GM19372 (cell line): ENCODE measurements around the gene CHMP3.
"Not testable (repeated sequence)": the region's sequence is repeated elsewhere in the genome, so short reads cannot be mapped to it uniquely, and the experiment has no call there.

Experiments
- ATAC-seq: cut with Tn5 transposase; IDR thresholded peaks from one replicate; pipeline ENCODE4 v1.9.1; 2021; ENCODE audit warnings: mild to moderate bottlenecking, low read depth, moderate library complexity; ENCODE audit not compliant: unreplicated experiment

The CHMP3 gene

DNA sequence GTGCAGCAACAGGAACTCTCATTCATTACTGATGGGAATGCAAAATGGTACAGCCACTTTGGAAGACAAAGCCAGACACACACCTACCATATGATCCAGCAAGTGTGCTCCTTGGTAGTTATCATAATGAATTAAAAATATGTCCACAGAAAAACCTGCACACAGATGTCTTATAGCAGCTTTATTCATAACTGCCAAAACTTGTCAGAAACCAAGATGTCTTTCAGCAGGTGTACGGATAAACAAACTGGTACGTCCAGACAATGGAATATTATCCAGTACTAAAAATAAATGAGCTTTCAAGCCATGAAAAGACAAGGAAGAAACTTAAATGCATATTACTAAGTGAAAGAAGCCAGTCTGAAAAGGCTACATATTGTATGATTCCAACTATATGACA lies 50.4 kb downstream of the CHMP3 start:
- no peak for ATAC-seq

DNA sequence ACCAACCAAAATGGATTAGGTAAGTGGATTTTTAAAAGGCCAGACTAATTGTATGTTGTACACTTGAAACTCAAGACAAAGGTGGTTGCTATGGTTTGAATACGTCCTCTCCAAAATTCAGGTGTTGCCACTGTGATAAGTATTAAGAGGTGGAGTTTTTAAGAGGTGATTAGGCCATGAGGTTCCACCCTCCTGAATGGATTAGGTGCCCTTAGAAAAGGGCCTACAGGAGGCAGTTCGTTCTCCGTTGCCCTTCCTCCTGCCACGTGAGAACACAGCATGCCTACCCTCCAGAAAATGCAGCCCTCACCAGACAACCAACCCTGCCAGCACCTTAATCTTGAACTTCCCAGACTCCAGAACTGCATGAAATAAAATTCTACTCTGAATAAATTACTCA lies 51.2 kb downstream of the CHMP3 start:
- no peak for ATAC-seq

DNA sequence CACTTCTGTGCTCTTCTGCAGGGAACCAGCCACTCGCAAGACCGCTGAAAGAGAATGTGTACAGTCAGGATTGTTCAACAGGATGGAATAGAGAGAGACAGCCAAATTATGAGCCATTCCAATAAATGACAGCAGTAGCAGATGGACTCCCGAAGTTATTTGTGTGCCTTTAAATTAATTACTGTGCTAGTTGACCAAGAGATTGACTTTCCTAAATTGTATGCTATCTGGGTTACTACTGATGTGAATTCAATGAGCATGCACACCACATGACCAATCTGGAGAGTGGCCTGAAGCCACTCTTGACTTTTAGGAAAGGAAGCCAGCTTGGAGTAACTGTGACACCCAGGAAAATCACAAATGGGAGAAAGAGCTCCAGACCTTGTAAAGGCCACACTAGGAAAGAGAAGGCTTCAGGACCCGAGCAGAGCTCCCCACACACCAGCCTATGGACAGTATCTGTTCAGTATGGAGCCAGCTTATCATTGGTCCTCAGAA lies 52.8 kb downstream of the CHMP3 start:
- no peak for ATAC-seq

DNA sequence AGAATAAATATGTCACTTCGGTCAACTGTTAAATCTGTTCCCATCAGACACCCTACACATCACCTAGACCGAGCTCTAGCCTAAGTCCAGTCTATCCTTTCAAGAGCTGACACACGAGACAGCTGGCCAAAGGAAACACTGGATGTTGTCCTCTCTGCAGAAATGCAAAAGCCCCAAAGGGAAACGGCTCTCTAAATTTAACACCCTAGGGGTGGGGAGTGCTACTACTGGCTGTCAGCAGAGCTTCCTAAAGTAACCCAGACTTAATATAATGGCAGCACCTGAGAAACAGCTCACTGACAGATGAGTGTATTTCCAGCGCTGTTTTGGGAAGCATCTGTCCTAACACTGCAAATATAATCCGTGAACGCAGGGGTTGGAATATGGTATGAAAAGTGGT lies 55.6 kb downstream of the CHMP3 start:
- ATAC-seq = no peak

DNA sequence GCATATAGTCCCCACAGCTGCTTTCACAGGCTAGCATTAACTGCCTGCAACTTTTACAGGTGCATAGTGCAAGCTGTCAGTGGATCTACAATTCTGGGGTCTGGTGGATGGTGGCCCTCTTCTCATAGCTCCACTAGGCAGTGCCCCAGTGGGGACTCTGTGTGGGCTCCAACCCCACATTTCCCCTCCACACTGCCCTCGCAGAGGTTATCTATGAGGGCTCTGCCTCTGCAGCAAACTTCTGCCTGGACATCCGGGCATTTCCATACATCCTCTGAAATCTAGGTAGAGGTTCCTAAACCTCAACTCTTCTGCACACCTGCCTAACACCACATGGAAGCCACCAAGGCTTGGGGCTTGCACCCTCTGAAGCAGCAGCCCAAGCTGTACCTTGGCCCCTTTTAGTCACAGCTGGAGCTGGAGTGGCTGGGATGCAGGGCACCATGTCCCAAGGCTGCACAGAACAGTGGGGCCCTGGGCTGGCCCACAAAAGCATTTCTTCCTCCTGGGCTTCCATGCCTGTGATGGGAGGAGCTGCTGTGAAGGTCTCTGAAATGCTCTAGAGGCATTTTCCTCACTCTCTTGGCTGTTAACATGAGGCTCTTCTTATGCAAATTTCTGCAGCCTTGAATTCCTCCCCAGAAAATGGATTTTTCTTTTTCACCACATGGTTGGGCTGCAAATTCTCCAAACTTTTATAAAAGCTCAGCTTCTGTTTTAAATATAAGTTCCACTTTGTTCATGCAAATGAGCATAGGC lies 62.7 kb downstream of the CHMP3 start:
- no peak for ATAC-seq

DNA sequence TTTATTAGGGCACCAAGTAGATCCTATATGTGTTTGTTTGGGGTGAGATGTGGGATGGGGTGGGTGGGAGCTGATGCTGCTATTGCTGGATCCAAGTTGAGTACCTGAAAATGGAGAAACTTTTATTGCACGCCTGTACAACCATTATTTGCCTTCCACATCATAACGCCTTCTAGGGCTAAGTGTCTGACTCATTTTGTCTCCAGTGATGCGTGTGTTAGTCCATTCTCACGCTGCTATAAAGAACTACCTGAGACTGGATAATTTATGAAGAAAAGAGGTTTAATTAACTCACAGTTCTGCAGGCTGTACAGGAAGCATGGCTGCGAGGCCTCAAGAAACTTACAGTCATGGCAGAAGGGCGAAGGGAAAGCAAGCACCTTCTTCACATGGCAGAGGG lies 63.9 kb downstream of the CHMP3 start:
- no peak for ATAC-seq

DNA sequence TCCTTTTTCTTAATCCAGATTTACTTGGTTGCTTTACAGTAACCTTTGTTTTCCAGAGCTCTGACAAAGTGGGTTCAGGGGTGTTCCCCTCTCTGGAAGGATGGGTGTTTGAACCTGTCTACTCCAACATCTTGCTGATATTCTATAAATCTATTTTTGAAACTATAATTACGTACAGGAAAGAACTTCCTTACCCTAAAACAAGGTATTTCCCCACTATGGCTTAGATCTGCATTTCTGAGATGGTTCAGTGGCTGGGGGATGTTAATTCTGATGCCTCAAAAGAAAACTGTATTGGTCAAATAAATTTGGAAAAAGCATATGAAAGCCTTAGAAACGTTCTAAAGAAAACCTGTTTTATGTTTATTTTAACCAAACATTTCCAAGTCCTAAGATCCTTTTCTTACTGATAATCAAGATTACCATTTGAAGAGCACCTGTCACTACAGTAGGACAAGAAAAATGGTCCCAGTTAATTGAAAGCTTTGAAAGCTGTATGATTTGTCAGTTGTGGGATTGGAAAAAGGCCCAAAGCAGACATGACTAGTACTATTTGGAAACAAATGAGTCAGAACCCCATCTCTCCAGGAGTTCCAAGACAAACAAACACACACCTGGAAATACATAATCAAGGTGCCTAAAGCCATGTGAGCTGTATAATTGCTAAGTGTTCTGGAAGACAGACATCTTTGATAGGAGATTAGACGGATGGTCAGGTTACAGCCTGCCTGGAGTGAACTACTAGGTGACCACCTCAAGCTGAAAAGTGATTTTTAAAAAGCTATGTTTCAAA lies 64.6 kb downstream of the CHMP3 start:
- no peak for ATAC-seq

DNA sequence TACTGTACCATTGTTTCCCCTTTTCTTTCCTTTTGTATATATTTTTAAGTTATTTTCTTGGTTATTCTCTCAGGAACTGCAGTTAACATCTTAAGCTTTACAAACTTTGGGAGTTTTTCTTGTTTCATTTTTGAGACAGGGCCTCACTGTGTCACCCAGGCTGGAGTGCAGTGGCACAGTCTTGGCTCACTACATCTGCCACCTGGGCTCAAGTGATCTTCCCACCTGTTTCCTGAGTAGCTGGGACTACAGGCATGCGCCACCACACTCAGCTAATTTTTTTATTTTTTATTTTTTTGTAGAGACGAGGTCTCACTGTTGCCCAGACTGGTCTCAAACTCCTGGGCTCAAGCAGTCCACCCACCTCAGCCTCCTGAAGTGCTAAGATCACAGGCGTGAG lies 66.9 kb downstream of the CHMP3 start:
- not testable (repeated sequence) for ATAC-seq

DNA sequence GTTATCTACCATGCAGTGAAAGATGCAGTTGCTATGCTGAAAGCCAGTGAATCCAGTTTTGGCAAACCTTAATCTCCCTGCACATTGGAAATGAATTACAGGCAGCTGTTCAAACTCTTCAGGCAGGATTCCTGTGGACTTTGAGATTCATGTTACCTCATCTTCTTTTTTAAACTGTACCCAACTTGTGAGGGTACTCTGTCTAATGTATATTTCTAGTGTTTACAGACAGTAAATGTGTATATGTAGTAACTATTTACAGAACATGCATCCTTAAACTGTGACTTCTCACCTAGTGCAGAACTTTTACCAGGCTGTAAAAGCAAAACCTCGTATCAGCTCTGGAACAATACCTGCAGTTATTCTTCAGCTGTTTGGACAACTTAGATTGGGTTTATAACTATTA lies 71.2 kb downstream of the CHMP3 start:
- ATAC-seq = no peak

DNA sequence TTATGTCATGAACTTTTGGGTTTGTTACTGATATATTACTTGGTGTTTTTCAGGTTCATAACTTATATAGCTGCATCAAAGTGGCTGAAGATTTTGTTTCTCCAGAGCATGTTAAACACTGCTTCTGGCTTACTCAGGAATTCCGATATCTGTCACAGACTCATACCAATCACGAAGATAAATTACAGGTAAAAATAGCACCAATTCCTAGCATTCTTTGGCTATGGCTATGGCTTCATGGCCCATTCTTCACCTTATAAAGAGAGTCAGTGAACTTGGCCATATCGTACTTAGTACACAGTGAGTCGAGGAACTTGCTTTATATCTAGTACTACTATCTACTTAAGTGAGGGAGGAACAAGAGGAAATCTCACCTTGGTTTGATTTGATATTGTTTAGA lies 72.2 kb downstream of the CHMP3 start:
- no peak for ATAC-seq

DNA sequence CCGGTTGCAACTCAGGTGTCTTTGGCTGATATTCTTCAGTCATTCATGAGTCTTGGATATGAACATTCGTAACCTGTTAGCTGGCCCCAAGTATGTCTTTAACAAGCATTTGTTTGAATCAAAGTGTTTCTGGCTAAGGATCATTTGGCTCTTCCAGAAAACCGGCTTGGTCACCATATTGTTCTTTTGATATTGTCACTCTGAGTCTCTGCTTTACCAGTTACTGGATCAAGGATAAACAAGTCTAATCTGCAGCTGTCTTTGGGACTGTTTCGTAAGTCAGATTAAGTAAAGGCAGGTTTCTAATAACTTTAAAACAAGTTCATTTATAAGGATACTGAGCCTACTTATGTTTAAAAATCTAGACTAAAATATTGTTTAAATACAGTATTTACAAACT lies 73.0 kb downstream of the CHMP3 start:
- no peak for ATAC-seq

DNA sequence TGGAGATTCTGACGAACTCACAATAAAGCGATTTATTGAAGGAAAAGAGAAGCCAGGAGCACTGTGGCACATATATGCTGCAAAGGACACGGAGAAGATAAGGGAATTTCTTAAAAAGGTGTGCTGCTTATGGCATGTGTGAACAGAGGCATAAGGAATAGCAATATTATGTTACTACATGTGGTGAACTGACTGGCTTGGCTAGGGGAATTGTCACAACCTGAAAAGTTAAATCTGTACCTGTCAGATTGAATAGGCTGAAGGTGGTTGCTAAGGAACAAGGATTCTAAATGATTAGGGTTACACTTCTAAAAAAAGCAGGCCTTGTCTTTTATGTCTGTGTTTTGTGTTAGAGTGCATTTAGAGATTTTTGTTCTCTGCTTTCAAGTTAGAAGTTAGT lies 73.7 kb downstream of the CHMP3 start:
- ATAC-seq = no peak

DNA sequence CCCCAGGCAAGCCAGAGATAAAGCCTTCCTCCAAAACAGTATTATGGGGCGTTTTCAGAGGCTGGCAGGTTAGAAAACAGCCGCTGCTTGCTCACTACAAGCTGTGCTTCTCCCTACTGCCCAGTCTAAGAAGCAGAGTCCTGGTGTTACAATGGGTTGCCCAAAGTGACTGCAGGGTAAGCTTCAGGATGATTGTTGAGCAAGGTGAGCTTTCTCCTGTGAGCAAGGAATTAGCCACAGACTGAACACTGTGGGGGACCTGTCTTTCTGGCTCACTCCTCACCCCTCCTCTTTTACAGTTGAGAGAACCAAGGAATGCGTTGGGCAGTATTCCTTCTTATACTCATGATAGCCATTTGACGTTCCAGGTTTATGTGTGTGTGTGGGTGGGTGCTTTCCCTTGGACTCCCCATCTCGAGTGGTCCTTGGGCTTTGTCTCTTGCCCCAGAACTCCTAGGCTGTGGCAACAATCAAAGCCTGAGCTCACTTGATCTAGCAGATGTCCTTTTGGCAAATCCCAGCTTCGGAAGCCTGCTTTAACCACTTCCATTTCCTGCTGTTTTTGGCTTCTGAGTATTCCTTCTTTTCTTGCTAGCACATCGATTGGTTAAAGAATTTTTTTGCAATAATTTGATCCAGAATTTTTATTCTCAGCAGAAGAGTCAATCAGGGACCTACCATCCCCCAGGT lies 74.5 kb downstream of the CHMP3 start:
- ATAC-seq = no peak

DNA sequence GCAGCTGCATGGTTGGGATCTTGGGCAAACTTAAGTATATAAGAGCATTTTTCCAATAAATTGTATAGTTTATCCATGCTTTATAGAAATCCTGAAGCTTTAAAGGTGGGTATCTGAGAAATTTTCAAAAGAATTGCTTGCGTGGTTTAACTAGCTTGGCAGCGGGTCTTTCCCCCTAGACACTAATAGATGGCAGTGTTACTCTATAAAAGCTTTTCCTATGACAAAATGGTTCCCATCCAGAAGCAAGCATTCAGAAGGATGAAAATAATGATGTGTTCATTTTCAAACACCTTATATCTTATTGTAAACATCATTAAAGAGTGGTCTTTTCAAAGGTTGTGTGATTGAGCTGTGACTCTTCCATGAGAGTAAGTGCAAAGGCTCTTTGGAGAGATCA lies 76.2 kb downstream of the CHMP3 start:
- ATAC-seq = no peak

DNA sequence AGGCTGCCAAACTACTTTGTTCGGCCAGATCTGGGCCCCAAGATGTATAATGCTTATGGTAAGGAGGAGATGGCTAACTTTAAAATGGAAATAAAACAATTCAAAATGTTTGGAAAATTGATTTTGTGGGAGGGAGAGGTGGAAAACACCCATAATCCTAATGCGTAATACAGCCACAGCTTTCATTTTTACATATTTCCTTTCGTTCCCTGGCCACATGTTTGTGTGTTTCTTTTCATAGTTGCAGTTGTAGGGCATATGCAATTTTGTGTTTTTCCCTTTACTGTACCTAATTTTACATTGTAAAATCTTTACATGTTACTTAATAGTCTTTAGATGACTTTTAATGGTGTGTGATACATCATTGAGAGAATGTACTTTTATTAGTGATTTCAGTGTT lies 77.4 kb downstream of the CHMP3 start:
- ATAC-seq = no peak

DNA sequence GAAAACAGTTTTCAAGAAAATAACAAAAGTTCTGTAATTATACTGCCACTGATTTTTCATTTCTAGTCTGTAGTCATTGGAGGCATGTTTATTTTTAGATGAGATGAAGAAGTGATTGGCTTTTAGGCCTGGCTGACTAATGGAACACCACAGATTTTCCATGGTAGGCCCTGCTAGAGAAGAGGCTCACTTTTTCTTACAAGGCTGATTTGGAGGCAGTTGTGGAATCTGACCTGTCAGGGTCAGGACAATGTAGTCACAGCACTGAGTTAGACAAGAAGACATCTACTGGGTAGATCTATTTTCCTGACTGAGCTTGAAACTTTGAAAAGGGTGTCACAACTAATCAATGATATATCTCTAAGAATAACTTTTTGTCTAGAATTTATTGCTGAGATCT lies 78.1 kb downstream of the CHMP3 start:
- no peak for ATAC-seq

DNA sequence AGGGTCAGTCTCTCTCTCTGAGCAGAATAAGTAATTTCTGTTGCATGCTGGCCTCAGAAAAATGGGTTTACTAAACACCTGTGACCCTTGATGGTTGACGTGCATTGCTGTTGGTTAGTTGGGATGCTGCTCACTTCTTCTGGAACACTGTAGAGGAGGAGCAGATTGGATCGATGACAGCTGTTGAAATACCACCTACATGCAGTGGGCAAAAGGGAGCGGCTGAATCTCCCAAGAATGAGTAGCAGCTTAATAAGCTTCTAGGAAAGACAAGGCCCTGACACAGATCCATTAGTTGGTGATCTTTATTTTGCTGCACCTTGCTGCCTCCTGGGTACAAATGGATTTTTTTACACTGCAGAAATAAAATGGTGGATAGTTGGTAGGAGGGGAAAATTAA lies 78.9 kb downstream of the CHMP3 start:
- no peak for ATAC-seq

DNA sequence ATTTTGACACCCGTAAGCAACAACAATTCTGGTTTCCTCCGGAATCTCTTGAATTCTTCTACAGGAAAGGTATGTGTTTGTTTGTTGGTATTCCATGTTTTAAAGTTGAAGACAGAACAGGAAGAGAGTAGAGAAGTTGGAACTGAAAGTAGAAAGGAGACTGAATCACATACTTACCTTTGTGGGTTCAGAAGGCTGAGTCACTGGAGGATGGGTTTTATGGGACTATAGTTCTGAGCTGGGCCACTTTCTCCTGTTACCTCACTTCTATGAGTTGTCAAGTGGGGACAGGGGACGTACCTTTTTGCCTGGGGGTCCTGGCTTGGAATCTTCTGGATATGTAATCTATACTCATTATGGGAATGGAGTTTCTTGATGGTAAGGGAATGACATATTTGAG lies 81.2 kb downstream of the CHMP3 start:
- no peak for ATAC-seq

DNA sequence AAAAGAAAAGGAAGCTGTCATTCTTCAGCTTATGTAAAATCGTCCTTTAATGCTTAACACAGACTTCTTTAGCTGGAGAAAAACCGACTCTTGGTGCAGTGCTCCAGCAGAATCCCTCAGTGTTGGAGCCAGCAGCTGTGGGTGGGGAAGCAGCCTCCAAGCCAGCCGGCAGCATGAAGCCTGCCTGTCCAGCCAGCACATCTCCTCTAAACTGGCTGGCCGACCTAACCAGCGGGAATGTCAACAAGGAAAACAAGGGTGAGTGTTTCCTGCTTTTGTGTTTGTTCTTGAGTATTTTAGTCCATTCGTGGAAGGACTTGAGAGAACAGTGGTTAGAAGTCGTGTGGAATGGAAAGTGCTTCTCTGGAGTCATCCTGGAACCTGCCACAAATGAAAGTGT lies 83.1 kb downstream of the CHMP3 start:
- no peak for ATAC-seq

DNA sequence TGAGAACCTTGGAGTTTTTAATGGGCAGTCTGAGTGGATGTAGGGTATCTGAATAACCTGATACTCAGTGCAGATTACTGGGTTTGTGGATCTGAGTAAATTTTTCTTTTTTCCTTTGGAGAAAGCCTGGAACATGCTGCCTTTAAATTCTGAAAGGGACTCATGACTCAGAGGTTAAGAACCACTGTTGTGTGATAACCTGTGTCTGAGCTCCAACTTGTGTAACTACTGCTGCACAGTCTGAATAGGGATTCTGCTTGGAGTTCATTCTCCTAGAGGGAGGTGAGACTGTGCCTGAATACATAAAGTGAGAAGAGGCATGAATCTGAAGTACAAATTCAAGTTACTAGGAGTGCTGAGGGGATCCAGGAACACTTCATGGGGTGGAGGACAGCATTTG lies 85.9 kb downstream of the CHMP3 start:
- no peak for ATAC-seq

DNA sequence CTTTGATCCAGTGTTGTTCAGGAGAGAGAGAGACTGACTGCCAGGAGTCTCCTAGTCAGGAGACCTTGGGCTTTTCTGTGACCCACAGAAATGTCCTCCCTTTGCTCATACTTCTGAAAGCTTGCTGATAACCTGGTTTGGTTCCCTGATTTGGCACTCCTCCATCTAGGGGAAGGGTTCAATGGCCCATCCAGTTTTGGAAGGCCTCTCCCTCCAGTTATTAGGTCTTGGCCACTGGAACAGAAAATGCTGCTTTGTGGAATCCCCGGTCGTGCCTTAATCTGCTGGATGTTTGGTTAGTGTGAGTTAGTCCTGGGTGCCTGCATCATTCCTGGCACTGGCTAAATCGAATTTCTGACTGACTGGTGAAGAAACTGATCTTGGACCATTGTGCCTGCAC lies 86.3 kb downstream of the CHMP3 start:
- ATAC-seq = no peak
